ENCODE measurements around the gene TCF20.
A peak's percentile ranks its signal among the peaks of the same experiment; 100 is the strongest.

The TCF20 gene

DNA sequence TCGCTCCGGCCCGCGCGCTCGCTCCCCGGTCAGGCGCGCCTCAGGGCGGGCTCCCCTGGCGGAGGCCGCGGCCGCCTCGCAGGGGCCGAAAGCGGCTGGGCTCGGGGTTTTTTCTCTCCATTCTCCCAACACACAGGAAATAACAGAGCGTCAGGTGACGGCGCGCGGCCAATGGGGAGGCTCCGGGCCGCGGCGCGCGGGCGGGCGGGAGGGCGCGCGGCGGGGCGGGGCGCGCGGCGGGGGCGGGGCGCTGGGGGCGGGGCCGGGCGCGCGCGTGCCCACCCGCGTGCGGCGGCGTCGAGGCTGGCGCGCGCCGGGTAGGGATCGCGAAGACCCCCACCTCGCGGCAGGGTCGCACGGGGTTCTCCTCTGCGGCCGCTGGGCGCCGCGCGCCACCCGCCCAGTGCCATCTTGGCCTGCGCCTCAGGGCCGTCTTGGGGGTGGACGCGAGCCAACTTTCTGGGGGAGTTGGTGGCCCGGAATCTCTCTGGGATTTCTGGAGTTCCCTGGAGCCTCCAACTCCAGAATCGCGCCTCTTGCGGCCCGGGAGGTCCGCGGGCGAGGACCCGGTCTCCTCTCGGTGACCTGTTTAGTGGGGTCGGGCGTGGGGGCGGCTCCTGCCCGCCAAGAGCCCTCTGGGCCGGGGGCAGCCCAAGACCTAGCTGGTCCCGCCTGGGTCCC lies at the start of gene TCF20:
TCF20 (minus strand) TSS at position 144 of the 681 bp plus-strand sequence. CDS start 55,348 bp downstream, outside the sequence.
- peak; percentile 59 to 65 for DNase-seq (ENCODE audit: low read depth in 1 of 2, low spot score in 1 of 2)

DNA sequence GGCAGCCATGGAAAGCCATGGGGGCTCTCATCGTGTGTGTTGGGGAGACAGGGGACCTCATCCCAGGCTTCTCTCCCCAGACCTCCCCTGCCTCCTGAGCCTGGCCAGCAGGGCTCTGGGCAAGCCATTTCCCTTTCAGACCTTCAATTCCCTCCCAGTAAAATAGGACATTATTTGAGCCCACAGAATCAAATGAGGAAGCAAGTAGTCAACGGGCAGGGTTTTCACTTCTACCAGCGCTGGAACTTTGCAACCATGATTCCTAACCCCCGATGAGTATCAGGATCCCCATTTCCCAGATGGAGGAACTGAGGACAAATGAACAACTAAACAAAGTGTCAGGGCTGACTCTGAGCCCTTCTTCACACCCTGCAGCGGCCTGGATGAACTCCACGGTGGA lies 48.9 kb upstream of the TCF20 start:
- no peak for DNase-seq (ENCODE audit: low read depth in 1 of 2, low spot score in 1 of 2)

DNA sequence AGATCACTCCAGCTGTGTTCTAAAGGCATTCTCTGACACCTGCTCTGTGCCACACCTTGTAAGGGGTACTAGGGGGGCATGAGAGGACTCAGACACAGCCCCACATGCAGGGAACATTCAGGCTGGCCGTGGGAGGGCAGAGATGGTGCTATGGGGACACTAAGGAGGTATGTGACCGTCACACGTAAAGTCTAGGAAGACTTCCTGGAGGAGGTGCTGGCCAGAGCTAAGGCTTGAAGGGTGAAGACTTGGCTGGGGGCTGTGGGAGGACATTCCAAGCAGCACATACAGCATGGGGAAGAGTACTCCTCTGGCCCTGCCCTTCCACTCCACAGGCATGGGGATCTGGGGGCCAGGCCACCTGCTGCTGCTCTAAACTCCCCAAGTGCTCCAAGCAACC lies 48.5 kb upstream of the TCF20 start:
- no peak for DNase-seq (ENCODE audit: low read depth in 1 of 2, low spot score in 1 of 2)

DNA sequence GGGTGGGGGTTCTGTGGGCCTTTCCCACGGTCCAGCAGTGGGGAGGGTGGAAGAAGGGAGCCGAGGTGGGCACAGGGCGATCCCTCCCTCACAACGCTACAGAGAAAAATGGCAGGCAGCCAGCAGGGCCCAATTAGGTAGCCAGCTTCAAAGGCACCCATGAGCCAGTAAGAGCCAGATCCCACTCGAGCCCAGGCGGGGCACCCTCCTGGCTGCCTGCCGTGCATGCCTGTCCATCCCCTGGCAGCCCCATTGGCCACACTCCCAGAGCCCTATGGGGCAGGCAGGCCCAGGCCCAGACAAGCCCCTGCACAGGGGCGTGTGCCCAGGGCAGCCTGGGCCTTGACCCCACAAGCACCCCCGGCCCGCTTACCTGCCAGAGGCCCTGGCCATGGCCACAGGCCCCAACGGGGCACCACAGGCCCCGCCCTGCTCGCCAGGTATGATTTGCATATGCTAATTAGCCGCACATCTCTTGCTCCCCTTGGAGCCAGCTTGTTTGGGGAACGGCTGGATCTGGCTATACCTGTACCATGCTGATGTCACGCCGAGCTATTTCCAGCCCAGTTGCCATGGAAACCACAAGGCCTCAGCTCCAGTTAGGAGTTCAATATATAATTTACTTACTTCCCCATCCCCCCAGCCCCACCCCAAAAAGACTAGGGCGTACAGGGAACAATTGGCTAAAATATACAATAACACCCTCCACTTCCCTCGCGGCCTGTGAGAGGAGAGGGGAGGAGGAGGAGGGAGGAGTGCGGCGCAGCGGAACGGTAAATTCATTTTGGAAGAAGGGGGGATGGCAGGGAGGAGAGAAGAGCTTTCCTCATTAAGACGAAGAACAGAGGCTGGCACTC lies 47.5 kb upstream of the TCF20 start:
- DNase-seq (ENCODE audit: low read depth in 1 of 2, low spot score in 1 of 2) = no peak

DNA sequence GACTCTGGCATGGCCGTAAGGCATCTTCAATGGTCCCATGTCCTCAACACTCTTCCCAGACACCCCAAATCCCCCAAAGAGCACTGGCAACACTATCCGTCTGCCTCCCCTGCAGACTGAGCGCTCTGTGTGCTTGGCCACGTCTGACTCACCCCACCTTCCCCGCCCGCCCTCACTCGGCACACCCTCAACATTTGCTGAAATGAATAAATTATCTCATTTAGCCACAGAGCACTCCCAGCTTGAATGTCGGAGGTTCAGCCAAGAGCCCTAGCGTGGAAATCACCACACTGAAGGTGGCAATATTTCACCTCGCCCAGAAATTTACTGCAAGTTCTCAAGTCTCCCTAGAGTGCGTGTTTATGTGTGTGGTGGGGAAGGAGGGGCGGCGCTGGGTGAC lies 46.6 kb upstream of the TCF20 start:
- no peak for DNase-seq (ENCODE audit: low read depth in 1 of 2, low spot score in 1 of 2)

DNA sequence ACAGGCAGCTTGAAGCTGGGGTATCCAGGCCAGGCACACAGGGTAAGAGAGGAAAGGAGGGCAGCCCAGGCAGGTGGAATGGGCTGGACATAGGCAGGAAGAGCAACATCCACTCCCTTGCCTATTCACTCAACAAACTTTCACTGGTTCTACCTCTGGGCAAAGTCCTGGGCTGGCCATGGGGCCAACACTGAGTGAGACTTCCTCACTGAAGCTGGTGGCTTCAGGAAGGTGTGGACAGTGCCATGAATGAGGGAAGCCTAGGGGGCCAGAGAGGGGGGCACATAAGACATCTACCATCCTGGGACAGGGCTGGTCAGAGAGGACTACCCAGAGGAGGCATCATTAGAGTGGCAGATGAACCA lies 44.9 kb upstream of the TCF20 start:
- no peak for DNase-seq (ENCODE audit: low read depth in 1 of 2, low spot score in 1 of 2)

DNA sequence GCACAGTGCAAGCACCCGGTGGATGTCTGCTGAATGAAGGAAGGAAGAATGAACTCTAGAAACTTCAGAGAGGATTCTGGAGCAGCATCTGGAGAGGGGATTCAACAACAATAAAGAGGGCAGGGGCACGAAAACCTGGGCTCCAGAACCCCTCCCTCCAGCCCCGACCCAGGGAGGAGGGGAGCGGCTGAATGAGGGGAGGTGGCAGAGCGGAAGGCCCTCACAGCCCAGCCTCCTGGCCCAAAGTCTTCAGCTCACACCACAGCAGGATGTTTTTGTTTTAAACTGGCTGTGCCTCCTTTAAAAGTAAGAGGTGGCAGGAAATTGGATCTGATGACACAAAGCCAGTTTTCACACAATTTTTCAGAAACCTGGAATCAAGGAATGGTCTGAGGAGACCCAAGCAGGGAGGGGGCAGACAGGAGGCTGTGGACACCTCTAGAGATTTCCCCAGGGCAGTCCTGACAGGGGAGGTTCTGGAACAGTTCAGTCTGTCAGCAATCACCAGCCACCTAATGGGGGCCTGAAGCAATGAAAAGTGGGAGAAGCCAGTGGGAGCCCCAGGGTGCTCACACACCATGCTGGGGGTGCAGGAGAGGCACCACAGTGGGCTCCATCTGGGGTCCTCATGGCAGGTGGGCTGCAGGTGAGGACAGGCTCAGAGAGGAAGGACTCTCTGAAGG lies 44.4 kb upstream of the TCF20 start:
- DNase-seq (ENCODE audit: low read depth in 1 of 2, low spot score in 1 of 2) = no peak

DNA sequence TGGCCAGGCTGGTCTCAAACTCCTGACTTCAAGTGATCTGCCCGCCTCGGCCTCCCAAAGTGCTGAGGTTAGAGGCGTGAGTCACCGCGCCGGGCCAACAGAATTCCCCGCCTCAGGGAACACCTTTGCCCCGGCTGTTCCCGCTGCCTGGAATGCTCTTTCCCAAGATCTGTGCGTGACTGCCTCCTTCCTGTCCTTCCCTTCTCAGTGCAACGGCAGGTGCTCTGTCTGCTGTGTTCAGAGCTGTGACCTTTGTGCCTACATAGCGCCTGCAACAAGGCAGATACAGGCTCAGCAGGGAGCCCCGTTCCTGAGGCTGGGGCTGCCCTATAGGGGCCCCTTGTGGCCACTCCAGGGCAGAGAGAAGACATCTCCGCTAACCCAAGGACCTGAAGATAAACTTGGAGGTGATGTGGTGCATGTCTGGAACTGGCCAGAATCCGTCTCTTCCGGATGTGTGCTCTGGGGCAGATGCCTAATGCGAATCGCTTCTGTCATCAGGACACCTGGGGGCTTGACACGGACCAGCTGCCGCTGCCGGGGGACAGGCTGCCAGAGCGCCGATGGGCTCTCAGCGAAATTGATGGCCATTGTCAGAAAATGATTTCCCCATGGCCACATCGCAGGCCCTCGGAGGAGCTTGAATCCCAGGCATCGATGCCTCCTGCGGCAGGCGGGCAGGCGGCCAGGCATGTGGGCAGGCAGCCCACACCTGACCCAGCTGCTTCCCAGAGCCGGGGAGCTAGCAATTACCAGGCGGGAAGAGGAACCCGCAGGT lies 43.5 kb upstream of the TCF20 start:
- no peak for DNase-seq (ENCODE audit: low read depth in 1 of 2, low spot score in 1 of 2)

DNA sequence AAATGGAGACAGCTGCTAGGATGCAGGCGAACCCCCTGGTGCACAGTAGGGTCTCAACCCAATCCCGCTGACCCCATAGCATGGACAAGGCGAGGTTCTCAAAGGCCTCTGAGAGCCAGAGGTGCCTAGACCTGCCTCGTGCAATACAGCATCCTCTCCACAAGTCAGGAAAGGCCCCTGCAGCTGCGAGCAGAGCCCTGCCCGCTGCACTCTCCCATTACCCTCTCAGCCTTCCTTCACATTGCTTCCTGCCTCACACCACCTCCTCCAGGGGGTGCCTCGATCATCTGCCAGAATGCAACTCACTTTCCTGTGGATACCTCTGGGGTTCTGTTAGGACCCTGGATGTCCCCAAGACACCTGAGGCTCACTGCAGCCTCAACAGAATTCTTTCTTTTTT lies 42.8 kb upstream of the TCF20 start:
- no peak for DNase-seq (ENCODE audit: low read depth in 1 of 2, low spot score in 1 of 2)

DNA sequence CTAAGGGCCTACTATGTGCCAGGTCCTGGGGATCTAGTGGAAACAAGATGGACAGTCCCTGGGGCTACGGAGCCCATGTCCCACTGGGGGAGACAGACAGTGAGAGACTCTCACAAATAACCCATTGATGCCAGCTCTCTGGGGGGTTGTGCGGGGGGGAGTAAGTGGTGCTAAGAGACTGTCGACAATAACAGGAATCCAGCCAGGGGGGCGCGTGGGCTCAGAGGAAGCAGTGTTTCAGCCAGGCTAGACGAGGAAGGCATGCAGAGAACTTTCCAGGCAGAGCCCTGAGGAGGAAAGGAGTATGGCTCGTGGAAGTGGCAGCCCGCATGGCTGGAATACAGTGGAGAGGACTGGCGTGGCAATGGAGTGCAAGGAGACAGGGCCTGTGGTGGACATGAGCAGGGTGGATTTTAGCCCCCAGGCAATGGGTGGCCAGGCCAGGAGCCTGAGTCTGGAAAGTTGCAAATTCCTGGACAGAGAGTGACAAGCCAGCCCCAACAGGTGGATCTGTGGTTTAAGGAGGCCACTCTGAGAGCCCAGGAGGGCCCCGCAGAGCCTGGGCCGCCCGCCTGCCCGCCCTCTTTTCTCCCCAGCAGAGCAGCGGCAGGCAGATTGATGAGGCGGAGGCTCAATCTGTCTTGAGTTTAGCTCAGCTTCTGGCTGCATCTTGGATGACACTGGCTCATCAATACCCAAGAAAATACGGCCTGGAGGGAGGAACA lies 40.0 kb upstream of the TCF20 start:
- no peak for DNase-seq (ENCODE audit: low read depth in 1 of 2, low spot score in 1 of 2)

DNA sequence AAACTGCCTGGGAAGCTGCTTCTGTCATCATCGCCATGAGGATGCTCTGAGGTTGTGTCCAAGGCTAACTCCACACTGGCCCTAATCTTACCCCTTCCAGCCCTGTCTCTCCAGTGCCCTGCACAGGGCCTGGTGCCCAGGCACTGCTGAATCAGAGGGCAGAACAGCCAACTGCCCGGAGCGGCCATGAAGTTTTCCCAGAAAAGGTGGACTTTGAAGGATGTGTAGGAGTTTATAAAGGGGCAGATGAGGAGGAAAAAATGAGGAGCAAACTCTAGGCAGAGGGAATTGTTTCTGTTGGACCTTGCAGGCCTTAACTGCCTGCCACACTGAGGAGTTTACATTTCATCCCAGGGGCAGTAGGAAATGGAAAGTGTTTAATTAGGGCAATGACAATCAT lies 39.4 kb upstream of the TCF20 start:
- no peak for DNase-seq (ENCODE audit: low read depth in 1 of 2, low spot score in 1 of 2)

DNA sequence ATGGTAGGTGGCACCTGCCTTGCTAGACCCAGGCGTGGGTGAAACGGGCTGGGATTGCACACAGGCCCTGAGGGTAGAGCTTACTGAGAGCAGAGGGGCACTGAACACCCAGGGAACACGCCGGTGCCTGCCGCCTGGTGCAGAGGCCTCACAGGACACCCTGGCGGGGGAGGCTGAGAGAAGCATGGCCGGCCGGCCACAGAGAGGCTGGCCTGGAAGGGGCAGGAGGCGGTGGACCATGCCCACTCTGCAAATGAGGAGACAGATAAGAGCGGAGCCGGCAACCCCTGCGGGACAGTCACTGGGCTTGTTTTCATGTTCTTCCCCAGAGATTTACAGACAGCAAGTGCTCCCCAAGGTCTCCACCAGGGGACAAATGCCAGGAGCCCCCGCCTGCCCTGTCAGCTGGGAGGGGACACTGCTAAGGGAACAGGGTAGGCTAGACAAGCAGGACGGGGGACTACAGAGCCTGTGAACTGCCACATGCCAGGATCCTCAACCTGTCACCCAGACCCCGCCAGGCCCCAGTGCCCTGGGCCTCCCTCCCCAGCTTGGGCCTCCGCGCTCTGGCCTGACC lies 38.5 kb upstream of the TCF20 start:
- no peak for DNase-seq (ENCODE audit: low read depth in 1 of 2, low spot score in 1 of 2)

DNA sequence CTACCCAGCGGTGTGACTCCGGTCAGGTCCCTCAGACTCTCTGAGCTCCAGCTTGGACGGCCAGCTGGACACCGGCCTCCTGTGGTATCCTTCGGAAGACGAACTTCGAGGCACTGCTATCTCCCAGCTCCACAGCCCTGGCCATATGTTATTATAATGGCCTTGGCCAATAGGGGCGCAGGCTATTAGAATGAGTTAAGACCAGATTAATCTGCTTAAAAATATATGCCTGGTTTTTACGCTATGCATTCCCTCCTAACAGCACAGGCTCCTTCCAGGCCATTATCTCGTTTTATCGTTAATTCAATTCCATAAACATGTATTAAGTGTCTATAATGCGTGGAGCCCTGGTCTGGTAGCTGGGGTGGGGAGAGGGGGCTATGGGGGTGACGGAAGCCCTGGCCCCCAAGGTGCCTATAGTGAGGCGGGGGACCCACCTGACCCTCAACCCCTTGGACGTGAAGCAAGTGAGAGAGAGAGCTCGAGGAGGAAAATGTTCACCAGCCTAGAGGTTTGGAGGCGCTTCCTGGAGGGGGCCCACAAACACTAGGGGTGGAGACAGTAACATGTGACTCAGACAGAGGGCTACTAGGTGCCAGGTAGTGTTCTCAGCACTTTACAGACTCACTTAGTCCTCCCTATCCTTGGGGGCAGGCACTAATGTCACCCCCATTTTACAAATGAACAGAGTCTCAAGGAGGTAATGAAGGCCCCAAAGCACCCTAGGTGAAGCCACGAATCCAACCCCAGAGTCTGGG lies 37.5 kb upstream of the TCF20 start:
- no peak for DNase-seq (ENCODE audit: low read depth in 1 of 2, low spot score in 1 of 2)

DNA sequence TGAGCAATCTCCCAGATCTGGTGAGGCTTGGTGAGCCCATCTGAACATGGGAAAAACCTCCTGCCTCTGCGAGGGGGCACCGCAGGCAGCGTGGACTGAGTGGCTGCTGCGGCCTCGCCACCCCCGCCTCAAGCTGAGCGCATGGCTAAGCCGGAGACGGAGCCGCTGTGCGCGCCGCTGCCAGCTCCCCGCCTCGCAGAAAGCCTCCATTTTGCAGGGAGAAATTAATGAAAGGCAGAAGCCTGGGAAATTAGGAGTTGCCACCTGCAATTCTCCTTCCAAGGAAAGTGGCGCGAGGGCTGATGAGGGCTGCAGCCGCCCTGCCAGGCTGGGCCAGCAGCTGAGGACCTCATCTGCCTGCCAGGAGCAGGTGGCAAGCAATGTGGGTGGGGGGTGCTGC lies 35.6 kb upstream of the TCF20 start:
- DNase-seq (ENCODE audit: low read depth in 1 of 2, low spot score in 1 of 2) = no peak

DNA sequence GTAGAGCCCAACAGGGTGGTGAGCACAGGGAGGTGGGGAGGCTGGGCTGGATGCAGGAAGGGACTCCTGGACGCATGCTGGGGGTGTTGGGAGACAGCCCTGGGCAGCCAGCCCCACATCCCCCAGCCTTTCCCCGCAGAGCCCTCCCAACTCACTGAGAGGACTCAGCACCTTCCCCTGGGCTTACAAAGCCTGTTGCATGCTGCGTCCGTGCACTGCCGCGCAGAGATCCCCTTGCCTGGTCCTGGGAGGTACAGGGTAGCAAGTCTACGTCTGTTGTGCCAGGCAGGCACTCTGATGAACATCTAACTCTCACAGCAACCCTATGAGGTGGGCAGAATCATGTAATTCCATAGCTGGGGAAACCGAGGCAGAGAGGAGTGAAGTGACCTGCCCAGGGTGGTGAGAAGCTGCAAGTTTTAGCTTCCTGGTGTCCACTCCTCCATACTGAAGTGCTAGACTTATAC lies 33.9 kb upstream of the TCF20 start:
- DNase-seq (ENCODE audit: low read depth in 1 of 2, low spot score in 1 of 2) = no peak

DNA sequence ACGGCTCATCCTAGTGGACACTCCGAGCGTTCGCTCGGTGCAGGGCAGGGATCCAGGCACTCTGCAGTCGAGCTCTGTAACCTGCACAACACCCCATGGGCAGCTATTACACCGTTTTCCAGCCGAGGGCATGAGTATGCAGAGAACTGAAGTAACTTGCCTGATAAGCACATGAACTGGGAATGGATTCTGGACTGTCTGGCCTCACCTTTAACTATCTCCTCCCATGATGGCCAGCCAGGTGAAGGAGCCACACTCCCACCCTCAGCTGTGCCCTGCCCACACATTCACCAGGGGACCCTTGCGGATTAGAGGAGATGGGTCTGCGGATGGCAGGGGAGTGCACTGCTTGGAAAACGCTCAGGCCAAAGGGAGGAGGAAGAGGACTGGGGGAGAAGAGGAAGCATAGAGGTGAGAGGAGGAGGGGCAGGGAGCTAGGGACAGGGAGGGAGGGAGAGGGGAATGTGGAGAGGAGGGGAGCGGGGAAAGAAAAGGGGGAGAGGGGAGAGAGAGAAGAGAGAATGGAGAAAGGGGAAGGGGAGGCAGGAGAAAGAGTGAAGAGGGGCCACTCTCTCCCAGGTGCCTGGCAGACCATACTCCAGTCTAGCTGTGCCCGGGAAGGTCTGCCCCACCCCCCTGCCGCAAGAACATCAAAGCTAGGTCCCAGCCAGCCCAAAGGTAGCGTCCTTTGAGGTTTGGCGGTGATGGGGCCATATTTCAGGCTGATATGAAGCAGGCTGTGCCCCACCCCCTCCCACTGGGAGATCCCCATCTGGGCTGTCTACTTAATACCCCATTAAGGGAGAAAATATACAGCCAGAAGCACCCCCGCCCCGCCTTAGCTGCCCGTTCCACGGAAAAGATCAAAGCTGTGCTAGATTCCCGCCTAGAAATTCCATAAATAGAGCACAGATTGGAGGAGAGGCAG lies 33.2 kb upstream of the TCF20 start:
- no peak for DNase-seq (ENCODE audit: low read depth in 1 of 2, low spot score in 1 of 2)

DNA sequence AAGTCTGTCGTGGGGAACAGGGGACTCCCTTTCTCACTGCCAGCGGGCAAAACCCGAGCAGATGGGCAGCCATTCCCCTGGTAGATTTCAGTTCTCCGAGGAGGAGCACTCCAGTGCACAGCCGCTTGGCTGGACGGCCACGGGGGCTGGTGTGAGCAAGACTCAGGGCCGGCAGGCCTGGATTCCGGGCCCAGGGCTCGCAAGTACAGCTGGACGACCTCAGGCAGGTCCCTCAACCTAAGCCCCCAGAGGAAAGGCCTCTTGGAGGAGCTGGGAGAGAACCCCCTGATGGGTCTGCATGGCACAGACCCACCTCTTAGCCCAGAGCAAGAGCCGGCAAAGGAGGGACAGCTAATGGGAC lies 31.3 kb upstream of the TCF20 start:
- no peak for DNase-seq (ENCODE audit: low read depth in 1 of 2, low spot score in 1 of 2)

DNA sequence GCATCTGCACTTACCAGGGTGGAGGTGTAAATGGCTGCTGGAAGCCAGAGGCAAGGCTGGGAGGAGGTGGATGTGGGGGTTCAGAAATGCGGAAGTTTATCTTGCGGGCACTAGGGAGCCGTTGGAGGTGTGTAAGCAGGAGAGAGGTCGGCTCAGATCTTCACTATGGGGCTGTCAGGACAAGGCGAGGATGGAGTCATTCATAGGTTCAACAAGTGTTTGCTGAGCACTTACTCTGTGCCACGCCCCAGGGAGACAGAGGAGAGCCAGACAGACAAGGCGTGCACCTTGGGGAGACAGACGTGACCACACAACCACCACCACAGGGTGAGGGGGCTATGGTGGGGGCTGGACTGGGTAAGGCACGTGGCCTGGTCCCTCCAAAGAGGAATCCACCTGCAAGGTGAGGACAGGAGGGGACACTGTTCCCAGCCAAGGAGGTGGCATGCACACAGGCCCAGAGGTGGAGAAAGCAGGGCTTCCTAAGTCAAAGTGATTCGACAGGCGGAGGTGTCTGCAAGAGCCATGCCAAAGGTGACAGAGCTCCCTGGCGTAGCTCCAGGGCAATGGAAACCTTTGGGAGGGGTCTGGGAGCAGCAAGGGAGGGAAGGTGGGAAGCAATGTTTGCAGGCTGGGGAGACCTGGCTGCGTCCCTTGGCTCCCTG lies 30.8 kb upstream of the TCF20 start:
- no peak for DNase-seq (ENCODE audit: low read depth in 1 of 2, low spot score in 1 of 2)

Data from stimulated activated CD4-positive, alpha-beta T cell treated with anti-CD3 and anti-CD28 coated beads, Interleukin-15, amount 100 ng/mL, for 1 hour (primary cell).